Neural cell (in vitro differentiated cells): ENCODE results near the gene WNT3A.

Experiments
- POLR2AphosphoS5 ChIP-seq: IDR thresholded peaks from 2 replicates; pipeline ENCODE4 v1.6.1; 2012
- RAD21 ChIP-seq: fragments of 450-650 bp; conservative IDR thresholded peaks from 2 replicates; pipeline ENCODE4 v1.6.1; 2014; ENCODE audit warnings: antibody characterized with exemption, mild to moderate bottlenecking, moderate library complexity
- TAF1 ChIP-seq: IDR thresholded peaks from 2 replicates; pipeline ENCODE4 v1.6.1; 2012; ENCODE audit warnings: low read depth
- TF ChIP-seq, protein P1 (sequence below): fragments of 450-650 bp; IDR thresholded peaks from 2 replicates; pipeline ENCODE4 v1.5.1; 2014; ENCODE audit warnings: antibody characterized with exemption, mild to moderate bottlenecking, moderate library complexity; ENCODE audit not compliant: poor library complexity, severe bottlenecking

DNA sequence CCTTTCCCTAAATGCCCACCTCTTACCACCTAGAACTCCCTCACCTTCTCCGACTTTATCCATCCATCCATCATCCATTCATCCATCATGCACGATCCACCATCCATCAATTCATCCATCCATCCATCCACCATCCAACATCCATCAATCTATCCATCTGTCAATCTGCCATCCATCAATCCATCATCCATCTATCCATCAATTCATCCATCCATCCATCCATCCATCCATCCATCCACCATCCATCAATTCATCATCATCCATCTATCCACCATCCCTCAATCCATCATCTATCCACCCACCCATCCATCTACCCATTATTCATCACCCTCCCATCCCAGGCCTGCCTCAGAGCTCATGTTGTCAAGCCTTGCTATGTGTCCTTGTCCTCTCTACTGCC, 34.5 kb downstream of the WNT3A start:
- TF ChIP-seq, protein P1, sequence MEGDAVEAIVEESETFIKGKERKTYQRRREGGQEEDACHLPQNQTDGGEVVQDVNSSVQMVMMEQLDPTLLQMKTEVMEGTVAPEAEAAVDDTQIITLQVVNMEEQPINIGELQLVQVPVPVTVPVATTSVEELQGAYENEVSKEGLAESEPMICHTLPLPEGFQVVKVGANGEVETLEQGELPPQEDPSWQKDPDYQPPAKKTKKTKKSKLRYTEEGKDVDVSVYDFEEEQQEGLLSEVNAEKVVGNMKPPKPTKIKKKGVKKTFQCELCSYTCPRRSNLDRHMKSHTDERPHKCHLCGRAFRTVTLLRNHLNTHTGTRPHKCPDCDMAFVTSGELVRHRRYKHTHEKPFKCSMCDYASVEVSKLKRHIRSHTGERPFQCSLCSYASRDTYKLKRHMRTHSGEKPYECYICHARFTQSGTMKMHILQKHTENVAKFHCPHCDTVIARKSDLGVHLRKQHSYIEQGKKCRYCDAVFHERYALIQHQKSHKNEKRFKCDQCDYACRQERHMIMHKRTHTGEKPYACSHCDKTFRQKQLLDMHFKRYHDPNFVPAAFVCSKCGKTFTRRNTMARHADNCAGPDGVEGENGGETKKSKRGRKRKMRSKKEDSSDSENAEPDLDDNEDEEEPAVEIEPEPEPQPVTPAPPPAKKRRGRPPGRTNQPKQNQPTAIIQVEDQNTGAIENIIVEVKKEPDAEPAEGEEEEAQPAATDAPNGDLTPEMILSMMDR, result no peak
- TF ChIP-seq RAD21 (no peak), TAF1 (no peak), POLR2AphosphoS5 (no peak)
